Measurements from ENCODE around the gene EEF2.
A peak's percentile ranks its signal among the peaks of the same experiment; 100 is the strongest.

The EEF2 gene

GRCh38 chr19:3984908-3985642 is at the start of gene EEF2:
TSS of gene EEF2 (minus strand) at chr19:3985463. CDS start at chr19:3985380, 83 bp downstream.
- DNase-seq (ENCODE audit: low spot score), result peak; percentile 92

GRCh38 chr19:4034048-4035017 is 49.1 kb upstream of the EEF2 start:
- no peak for DNase-seq (ENCODE audit: low spot score)

GRCh38 chr19:4033028-4033956 is 48.0 kb upstream of the EEF2 start:
- DNase-seq (ENCODE audit: low spot score), result no peak

GRCh38 chr19:4032436-4032835 is 47.2 kb upstream of the EEF2 start:
- DNase-seq (ENCODE audit: low spot score), result no peak

- no peak for DNase-seq (ENCODE audit: low spot score)
Measured at GRCh38 chr19:4031420-4031819, 46.2 kb upstream of the EEF2 start.

GRCh38 chr19:4030981-4031380 is 45.7 kb upstream of the EEF2 start:
- no peak for DNase-seq (ENCODE audit: low spot score)

- no peak for DNase-seq (ENCODE audit: low spot score)
Measured at GRCh38 chr19:4030552-4030951, 45.3 kb upstream of the EEF2 start.

- DNase-seq (ENCODE audit: low spot score), result no peak
Measured at GRCh38 chr19:4029247-4029614, 44.0 kb upstream of the EEF2 start.

- DNase-seq (ENCODE audit: low spot score), result no peak
Measured at GRCh38 chr19:4028334-4029246, 43.3 kb upstream of the EEF2 start.

GRCh38 chr19:4027146-4027545 is 41.9 kb upstream of the EEF2 start:
- no peak for DNase-seq (ENCODE audit: low spot score)

GRCh38 chr19:4025317-4025716 is 40.1 kb upstream of the EEF2 start:
- no peak for DNase-seq (ENCODE audit: low spot score)

- DNase-seq (ENCODE audit: low spot score), result no peak
Measured at GRCh38 chr19:4023600-4024398, 38.5 kb upstream of the EEF2 start.

- no peak for DNase-seq (ENCODE audit: low spot score)
Measured at GRCh38 chr19:4019578-4019977, 34.3 kb upstream of the EEF2 start.

- DNase-seq (ENCODE audit: low spot score), result no peak
Measured at GRCh38 chr19:4018775-4019504, 33.7 kb upstream of the EEF2 start.

- no peak for DNase-seq (ENCODE audit: low spot score)
Measured at GRCh38 chr19:4018140-4018613, 32.9 kb upstream of the EEF2 start.

GRCh38 chr19:4016903-4017638 is 31.8 kb upstream of the EEF2 start:
- no peak for DNase-seq (ENCODE audit: low spot score)

GRCh38 chr19:4016486-4016885 is 31.2 kb upstream of the EEF2 start:
- no peak for DNase-seq (ENCODE audit: low spot score)

GRCh38 chr19:4015705-4016402 is 30.6 kb upstream of the EEF2 start:
- DNase-seq (ENCODE audit: low spot score), result no peak
